Upper lobe of right lung (tissue), 1 donor: ENCODE results near the gene RFNG. TPM values are rescaled to one million over a fixed set of nuclear protein-coding genes. Genes with fewer than 3 reads are reported as not detected.

Experiments used
- ATAC-seq: fragments of 200-7000 bp; cut with Tn5 transposase; one replicate; pipeline ENCODE4 v1.9.1; 2020; ENCODE audit warnings: mild to moderate bottlenecking, moderate library complexity
- DNase-seq: peaks from one replicate; pipeline ENCODE4 v3.0.0-alpha.2; 2020
- H3K27ac ChIP-seq: fragments of 200-600 bp; one replicate; pipeline ENCODE4 v1.8.0; 2022
- H3K27me3 ChIP-seq: fragments of 200-600 bp; one replicate; pipeline ENCODE4 v1.8.0; 2022; ENCODE audit warnings: mild to moderate bottlenecking
- H3K36me3 ChIP-seq: fragments of 200-600 bp; one replicate; pipeline ENCODE4 v1.8.0; 2022
- H3K4me1 ChIP-seq: fragments of 200-600 bp; one replicate; pipeline ENCODE4 v1.8.0; 2022
- H3K4me3 ChIP-seq: fragments of 200-600 bp; one replicate; pipeline ENCODE4 v1.8.0; 2022; ENCODE audit warnings: mild to moderate bottlenecking
- H3K9me3 ChIP-seq: fragments of 200-600 bp; one replicate; pipeline ENCODE4 v1.8.0; 2022
- CTCF ChIP-seq: fragments of 200-600 bp; IDR thresholded peaks from one replicate; pipeline ENCODE4 v1.8.0; 2022; ENCODE audit warnings: antibody characterized with exemption
- intact Hi-C: fragments of 100-400 bp; cut with DNase I; formaldehyde crosslinking; loops from one replicate; pipeline ENCODE4 v1.11.0; 2022
- total RNA-seq: library from RNA; stranded (reverse); fragmentation: NEBNext Ultra II Directional; extraction: Animal tissue kit (Norgen Biotek cat#: 25700); gene quantifications from one replicate; pipeline ENCODE4 v1.2.1, GENCODE V29; 2021
- donor health status: DM: no; HTN: yes; CAD: no; lungs with severe emphysema.

The RFNG gene
- total RNA-seq, 1 donor from 2014 or later = 38.5 TPM

- H3K4me1 ChIP-seq = peaks cover 18% of the 10 kb centered on the region
Measured at GRCh38 chr17:82036634-82037091, 14.9 kb downstream of the RFNG start.

GRCh38 chr17:82035956-82036633, 15.5 kb downstream of the RFNG start:
- DNase-seq = no peak
- H3K9me3 ChIP-seq = no peaks in the 10 kb centered on the region
- H3K36me3 ChIP-seq = no peaks in the 10 kb centered on the region
- no peak for TF ChIP-seq CTCF
- H3K4me3 ChIP-seq = peak overlapping the region; percentile 65
- no peaks in the 10 kb centered on the region for H3K27me3 ChIP-seq
- no peak for ATAC-seq
- peak overlapping the region; percentile 95 for H3K27ac ChIP-seq
- intact Hi-C loops = loop anchor here (10.0 kb wide), 1 partner anchor 299 kb away; the partner anchor contains the start of gene SECTM1
- peaks cover 18% of the 10 kb centered on the region for H3K4me1 ChIP-seq

More at GRCh38 chr17:82036634-82037091, 14.9 kb downstream of the RFNG start:
- Histone ChIP-seq H3K4me3 (peak overlapping the region; percentile 65), H3K9me3 (no peaks in the 10 kb centered on the region), H3K27me3 (no peaks in the 10 kb centered on the region), H3K36me3 (no peaks in the 10 kb centered on the region), H3K27ac (peak overlapping the region; percentile 95)
- intact Hi-C loops = loop anchor here (10.0 kb wide), 1 partner anchor 298 kb away; the partner anchor contains the start of gene SECTM1
- ATAC-seq (no peak), DNase-seq (no peak)
- TF ChIP-seq CTCF = no peak

- no peak for ATAC-seq
- Histone ChIP-seq H3K27me3 (no peaks in the 10 kb centered on the region), H3K4me1 (peaks cover 18% of the 10 kb centered on the region), H3K4me3 (no peak overlapping the region), H3K27ac (no peak overlapping the region), H3K36me3 (no peaks in the 10 kb centered on the region), H3K9me3 (no peaks in the 10 kb centered on the region)
- intact Hi-C loops = loop anchor here (10.0 kb wide), 1 partner anchor 299 kb away; the partner anchor contains the start of gene SECTM1
- no peak for TF ChIP-seq CTCF
- no peak for DNase-seq
Measured at GRCh38 chr17:82035488-82035887, 16.1 kb downstream of the RFNG start.

- DNase-seq = no peak
- ATAC-seq = no peak
- no peaks in the 10 kb centered on the region for H3K27me3 ChIP-seq
- H3K4me1 ChIP-seq = peaks cover 22% of the 10 kb centered on the region
- no peak for TF ChIP-seq CTCF
- H3K4me3 ChIP-seq = no peak overlapping the region
- H3K9me3 ChIP-seq = no peaks in the 10 kb centered on the region
- no peaks in the 10 kb centered on the region for H3K36me3 ChIP-seq
- H3K27ac ChIP-seq = no peak overlapping the region
- intact Hi-C loops = loop anchor here (5.0 to 10.0 kb wide), 2 partner anchors 123 to 300 kb away; partner anchors contain the start of gene SECTM1
Measured at GRCh38 chr17:82034371-82035011, 17.1 kb downstream of the RFNG start.

- Histone ChIP-seq H3K4me3 (no peak overlapping the region), H3K27me3 (no peaks in the 10 kb centered on the region), H3K9me3 (no peaks in the 10 kb centered on the region), H3K36me3 (no peaks in the 10 kb centered on the region), H3K27ac (no peak overlapping the region), H3K4me1 (peaks cover 22% of the 10 kb centered on the region)
- DNase-seq (no peak), ATAC-seq (no peak)
- intact Hi-C loops = loop anchor here (5.0 to 10.0 kb wide), 2 partner anchors 124 to 301 kb away; partner anchors contain the start of gene SECTM1
- TF ChIP-seq CTCF = no peak
Measured at GRCh38 chr17:82033359-82034085, 18.1 kb downstream of the RFNG start.
